GM12873 (cell line): ENCODE measurements around the gene VWC2.

Experiments used
- TF ChIP-seq, protein P1 (sequence below): IDR thresholded peaks from 2 replicates; pipeline ENCODE4 v1.5.1; 2012; ENCODE audit warnings: low read depth, mild to moderate bottlenecking, moderate library complexity, low read length, control low read depth; ENCODE audit not compliant: insufficient read depth; ENCODE audit errors: missing control alignments

Gene VWC2

DNA sequence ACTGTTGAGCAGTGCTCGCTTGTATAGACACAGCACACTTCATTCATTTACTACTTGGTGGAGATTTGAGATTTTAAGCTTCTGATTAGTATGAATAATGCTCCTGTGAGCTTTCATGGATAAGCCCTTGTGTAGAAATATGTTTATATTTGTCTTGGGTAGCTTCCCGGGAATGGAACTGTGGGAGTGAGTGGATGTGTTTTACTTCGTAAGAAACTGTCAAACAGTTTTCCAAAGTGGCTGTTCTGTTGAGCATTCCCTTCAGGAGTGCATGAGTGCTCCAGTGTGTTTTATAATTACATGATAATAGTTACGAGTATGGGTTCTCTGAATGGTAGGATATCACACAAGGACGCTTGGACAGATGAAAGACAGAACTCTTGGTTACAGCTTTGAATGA, 49.4 kb downstream of the VWC2 start:
- TF ChIP-seq, protein P1, sequence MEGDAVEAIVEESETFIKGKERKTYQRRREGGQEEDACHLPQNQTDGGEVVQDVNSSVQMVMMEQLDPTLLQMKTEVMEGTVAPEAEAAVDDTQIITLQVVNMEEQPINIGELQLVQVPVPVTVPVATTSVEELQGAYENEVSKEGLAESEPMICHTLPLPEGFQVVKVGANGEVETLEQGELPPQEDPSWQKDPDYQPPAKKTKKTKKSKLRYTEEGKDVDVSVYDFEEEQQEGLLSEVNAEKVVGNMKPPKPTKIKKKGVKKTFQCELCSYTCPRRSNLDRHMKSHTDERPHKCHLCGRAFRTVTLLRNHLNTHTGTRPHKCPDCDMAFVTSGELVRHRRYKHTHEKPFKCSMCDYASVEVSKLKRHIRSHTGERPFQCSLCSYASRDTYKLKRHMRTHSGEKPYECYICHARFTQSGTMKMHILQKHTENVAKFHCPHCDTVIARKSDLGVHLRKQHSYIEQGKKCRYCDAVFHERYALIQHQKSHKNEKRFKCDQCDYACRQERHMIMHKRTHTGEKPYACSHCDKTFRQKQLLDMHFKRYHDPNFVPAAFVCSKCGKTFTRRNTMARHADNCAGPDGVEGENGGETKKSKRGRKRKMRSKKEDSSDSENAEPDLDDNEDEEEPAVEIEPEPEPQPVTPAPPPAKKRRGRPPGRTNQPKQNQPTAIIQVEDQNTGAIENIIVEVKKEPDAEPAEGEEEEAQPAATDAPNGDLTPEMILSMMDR, result no peak

- TF ChIP-seq, protein P1, result no peak
These were observed 50.1 kb downstream of the VWC2 start for GRCh38 chr7:49823566-49823965.

DNA sequence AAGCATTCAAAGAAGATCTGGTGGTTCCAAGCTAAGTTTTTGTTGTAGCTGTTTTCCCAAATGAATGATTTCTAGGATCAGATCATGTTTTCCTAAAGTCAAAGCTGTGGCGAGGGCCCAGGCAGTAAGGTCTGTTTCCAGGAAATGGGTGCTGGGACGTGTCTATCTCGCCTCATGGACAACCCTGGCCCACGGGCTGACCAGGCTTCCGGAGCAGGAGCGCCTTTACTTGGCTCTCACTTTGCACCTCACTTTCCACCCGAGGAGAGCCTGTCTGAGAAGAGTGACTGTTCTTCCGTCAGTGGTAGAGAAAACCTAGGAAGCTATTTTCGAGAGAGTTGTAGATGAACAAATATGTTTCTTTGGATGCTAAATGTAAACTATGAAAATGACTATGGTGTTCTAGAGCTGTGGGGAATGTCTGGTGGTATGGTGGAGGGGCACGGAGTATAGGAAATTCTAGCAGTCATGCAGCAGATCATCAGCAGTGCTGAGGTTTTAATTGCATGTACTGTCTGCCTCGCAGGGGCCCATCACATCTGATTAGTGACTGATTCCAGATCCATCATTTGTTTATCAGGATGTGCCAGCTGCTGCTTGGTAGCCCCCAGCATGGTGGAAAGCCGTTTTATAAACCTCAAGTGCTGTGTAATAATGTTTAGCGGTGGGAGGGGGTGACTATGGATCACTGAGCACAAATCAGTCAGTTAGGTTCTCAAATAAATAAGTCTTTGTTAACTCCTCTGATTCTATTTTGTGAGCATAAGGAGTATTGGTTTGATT, 66.6 kb downstream of the VWC2 start:
- TF ChIP-seq, protein P1, result no peak

GRCh38 chr7:49840751-49841405, 67.4 kb downstream of the VWC2 start:
- TF ChIP-seq, protein P1, result no peak

GRCh38 chr7:49845626-49846025, 72.2 kb downstream of the VWC2 start:
- TF ChIP-seq, protein P1, result no peak

GRCh38 chr7:49848211-49848841, 74.9 kb downstream of the VWC2 start:
- TF ChIP-seq, protein P1, result no peak

GRCh38 chr7:49850921-49851613, 77.6 kb downstream of the VWC2 start:
- TF ChIP-seq, protein P1, result no peak
